Parathyroid adenoma (tissue), 2 donors: ENCODE measurements around the gene TOMM6.
"Not testable (repeated sequence)": the region's sequence is repeated elsewhere in the genome, so short reads cannot be mapped to it uniquely, and the experiment has no call there.

ENCODE experiments used
- H2AFZ ChIP-seq: fragments of 300-600 bp; sonication (generic); one replicate; pipeline ENCODE4 v1.7.0; 2017; ENCODE audit warnings: antibody characterized with exemption, mild to moderate bottlenecking
- H3K27ac ChIP-seq: fragments of 300-600 bp; sonication (generic); one replicate; pipeline ENCODE4 v1.7.0; 2017
- H3K27me3 ChIP-seq: fragments of 300-600 bp; sonication (generic); one replicate; pipeline ENCODE4 v1.7.0; 2017; ENCODE audit warnings: low read length; ENCODE audit not compliant: control insufficient read depth, insufficient read depth
- H3K36me3 ChIP-seq: fragments of 300-600 bp; sonication (generic); one replicate; pipeline ENCODE4 v1.7.0; 2017; ENCODE audit warnings: low read length; ENCODE audit not compliant: control insufficient read depth, insufficient read depth
- H3K4me1 ChIP-seq: fragments of 300-600 bp; sonication (generic); one replicate; pipeline ENCODE4 v1.7.0; 2017; ENCODE audit warnings: control low read depth
- H3K4me2 ChIP-seq: fragments of 300-600 bp; sonication (generic); one replicate; pipeline ENCODE4 v1.7.0; 2017; ENCODE audit warnings: low read length
- H3K4me3 ChIP-seq: fragments of 300-600 bp; sonication (generic); one replicate; pipeline ENCODE4 v1.7.0; 2017; ENCODE audit warnings: low read depth, low read length
- H3K79me2 ChIP-seq: fragments of 300-600 bp; sonication (generic); one replicate; pipeline ENCODE4 v1.7.0; 2017; ENCODE audit warnings: control low read depth
- H3K9ac ChIP-seq: fragments of 300-600 bp; sonication (generic); one replicate; pipeline ENCODE4 v1.7.0; 2017; ENCODE audit warnings: mild to moderate bottlenecking
- H3K9me3 ChIP-seq: fragments of 300-600 bp; sonication (generic); one replicate; pipeline ENCODE4 v1.7.0; 2017; ENCODE audit warnings: low read length; ENCODE audit not compliant: control insufficient read depth
- CTCF ChIP-seq: fragments of 300-600 bp; sonication (generic); IDR thresholded peaks from one replicate; pipeline ENCODE4 v1.7.0; 2017; ENCODE audit warnings: antibody characterized with exemption, mild to moderate bottlenecking
- donor health status: primary hyperparathyroidism.

Gene TOMM6

DNA sequence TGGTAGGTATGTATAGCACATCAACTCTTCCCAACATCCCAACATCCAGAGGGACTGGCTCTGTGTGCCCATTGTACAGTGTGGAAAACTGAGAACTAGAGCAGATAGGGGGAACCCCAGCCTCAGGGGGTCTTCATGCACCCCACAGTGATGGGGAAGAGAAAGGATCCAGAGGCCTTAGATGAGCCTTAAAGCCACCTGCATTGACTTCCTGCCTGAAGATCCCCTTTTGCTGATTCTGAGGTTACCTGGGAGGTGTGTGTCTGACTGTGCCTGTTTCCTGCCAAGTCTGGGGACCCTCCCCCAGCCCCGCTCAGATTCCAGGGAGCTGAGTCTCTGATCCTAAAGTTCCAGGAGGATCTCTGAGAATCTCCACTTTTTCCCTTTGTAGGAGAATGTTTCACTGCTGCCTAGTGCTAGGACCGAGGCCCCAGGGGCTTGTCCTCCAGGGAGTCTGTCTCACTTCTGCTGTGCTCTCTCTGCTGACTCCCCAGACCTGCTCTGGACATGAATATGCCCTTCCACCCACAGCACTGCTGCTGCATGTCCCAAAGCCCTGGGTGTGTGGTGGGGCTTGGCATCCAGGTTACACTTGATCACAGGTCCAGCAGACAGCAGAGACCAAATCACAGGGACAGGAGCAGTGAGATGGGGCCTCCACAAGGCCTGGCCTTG is 27.5 kb upstream of the TOMM6 start:
- no peaks in the 10 kb centered on the region for H3K36me3 ChIP-seq
- H3K9ac ChIP-seq: no peak overlapping the region
- no peak overlapping the region for H3K4me2 ChIP-seq
- H2AFZ ChIP-seq: no peak overlapping the region
- no peak overlapping the region for H3K4me3 ChIP-seq
- no peaks in the 10 kb centered on the region for H3K27me3 ChIP-seq
- no peak overlapping the region for H3K27ac ChIP-seq
- no peak for TF ChIP-seq CTCF
- no peaks in the 10 kb centered on the region for H3K9me3 ChIP-seq
- no peaks in the 10 kb centered on the region for H3K79me2 ChIP-seq
- no peaks in the 10 kb centered on the region for H3K4me1 ChIP-seq

DNA sequence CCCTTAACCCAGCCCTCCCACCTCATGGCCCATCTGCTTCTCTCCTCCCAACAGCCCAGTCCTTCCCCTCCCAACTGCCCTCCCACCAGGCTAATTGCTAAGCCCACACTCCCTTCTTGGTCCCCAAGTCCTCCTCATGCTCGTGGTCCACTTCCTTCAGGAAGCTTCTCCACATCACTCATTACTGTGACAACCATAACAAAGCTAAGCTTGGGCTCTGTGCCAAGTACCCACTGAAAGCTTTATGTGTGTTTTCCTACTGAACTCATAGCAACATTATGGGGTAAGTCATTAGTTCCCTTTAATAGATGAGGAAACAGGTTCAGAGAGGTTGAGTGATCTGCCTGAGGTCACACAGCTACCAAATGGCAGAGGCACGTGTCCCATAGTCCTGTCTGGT is 24.0 kb upstream of the TOMM6 start:
- Histone ChIP-seq H3K9me3 (no peaks in the 10 kb centered on the region), H3K4me2 (no peak overlapping the region), H2AFZ (no peak overlapping the region), H3K79me2 (no peaks in the 10 kb centered on the region), H3K36me3 (no peaks in the 10 kb centered on the region), H3K4me1 (no peaks in the 10 kb centered on the region), H3K9ac (no peak overlapping the region), H3K27ac (no peak overlapping the region), H3K4me3 (no peak overlapping the region), H3K27me3 (no peaks in the 10 kb centered on the region)
- no peak for TF ChIP-seq CTCF

GRCh38 chr6:41766043-41766664 is 21.3 kb upstream of the TOMM6 start:
- not testable (repeated sequence) for H3K4me3 ChIP-seq, H3K27ac ChIP-seq, H3K79me2 ChIP-seq, H3K9ac ChIP-seq, H3K36me3 ChIP-seq, H3K27me3 ChIP-seq, H2AFZ ChIP-seq, H3K9me3 ChIP-seq, H3K4me1 ChIP-seq, H3K4me2 ChIP-seq

- Histone ChIP-seq H3K36me3 (no peaks in the 10 kb centered on the region), H3K27me3 (no peaks in the 10 kb centered on the region), H3K79me2 (no peaks in the 10 kb centered on the region), H3K4me1 (no peaks in the 10 kb centered on the region), H3K4me3 (no peak overlapping the region), H3K27ac (no peak overlapping the region), H3K9ac (no peak overlapping the region), H2AFZ (peak overlapping the region; percentile 25), H3K9me3 (no peaks in the 10 kb centered on the region), H3K4me2 (no peak overlapping the region)
- TF ChIP-seq CTCF: no peak
Observed at GRCh38 chr6:41767112-41767833, 20.2 kb upstream of the TOMM6 start.

DNA sequence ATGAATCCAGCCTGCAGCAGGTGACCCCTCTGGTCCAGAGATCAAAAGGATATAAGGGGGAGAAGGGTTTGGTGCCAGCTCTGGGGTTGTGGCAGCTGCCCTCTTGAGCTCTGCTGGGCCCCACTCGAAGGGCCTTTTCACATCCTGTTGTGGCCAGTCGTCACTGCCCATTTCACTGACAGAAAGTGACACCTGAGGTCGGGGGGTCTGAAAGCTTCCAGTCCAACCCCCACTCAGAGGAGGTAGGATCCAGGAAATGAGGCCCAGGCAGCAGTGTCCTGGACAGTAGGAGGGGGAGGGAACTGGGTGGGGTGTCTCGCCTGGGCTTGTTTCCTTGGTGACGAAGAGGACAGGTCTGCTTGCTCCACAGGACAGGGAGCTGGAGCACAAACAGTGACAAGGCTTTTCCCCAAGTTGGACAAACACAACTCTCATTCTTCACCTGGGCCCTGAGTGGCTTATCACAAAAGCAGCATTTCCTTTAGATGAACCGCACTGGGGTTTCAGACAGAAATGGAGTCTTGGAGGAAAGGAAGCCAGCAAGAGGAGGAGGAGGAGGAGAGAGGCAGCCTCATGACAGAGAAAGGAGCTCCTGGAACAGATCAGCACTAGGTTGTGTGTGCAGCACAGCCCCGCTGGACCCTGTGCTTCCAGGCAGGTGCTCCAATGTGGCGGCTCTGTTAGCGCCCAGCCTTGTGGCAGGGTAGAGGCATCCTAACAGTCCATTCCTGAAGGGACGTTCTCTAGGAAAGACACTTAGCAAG is 18.8 kb upstream of the TOMM6 start:
- Histone ChIP-seq H3K36me3 (no peaks in the 10 kb centered on the region), H3K27ac (no peak overlapping the region), H3K79me2 (no peaks in the 10 kb centered on the region)

More for the DNA sequence above, 18.8 kb upstream of the TOMM6 start:
- Histone ChIP-seq H3K4me2 (no peak overlapping the region), H3K9me3 (no peaks in the 10 kb centered on the region), H3K4me1 (no peaks in the 10 kb centered on the region), H3K4me3 (no peak overlapping the region), H3K27me3 (no peaks in the 10 kb centered on the region), H2AFZ (no peak overlapping the region), H3K9ac (no peak overlapping the region)
- TF ChIP-seq CTCF: no peak
